ENCODE measurements around the gene PPARD. TPM values are rescaled to one million over a fixed set of nuclear protein-coding genes. Genes with fewer than 3 reads are reported as not detected.

The PPARD gene
- total and polyA plus RNA-seq, 7 experiments from 2014 or later, result 7.3 to 47.1 (median 30.0) TPM

DNA sequence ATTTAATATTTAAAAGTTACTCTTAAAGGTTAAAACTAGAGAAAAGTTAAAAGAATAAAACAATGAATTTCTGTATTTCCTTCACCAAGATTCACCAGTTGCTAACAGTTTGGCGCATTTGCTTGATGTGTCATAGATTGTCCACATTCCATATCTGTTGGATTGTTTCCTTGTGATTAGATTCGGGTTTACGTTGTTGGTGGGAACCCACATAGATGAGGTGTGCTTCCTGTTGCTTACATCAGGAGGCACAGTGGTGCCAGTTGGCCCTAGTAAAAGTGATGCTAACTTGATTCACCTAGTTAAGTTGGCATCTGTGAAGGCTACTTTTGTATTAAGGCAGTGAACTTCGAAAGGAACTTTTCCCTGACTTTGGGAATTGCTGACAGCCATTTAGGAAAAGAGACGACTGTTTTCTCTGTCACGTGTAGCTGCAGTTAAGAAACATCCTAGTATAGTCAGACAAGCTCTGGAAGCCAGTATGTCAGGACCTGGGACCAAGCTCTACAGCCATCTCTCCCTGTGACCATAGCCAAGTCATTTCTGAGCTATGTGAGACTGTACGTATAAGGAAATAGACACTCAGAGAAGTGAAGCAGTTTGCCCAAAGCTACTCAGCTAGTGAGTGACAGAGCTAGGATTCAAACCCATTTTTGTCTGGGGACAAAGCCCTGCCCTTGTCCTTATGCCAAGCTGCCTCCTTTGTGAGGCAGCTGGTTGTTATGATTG lies 49.0 kb downstream of the PPARD start:
- H3K27ac Mint-ChIP-seq, result peak overlapping the region in 8 of 9 donors; percentile 42 to 86 (median 70)
- H3K4me1 ChIP-seq (ENCODE audit: control insufficient read depth in 2 of 2, insufficient read depth in 2 of 2, low read length in 2 of 2), result peaks cover 13 to 17% of the 10 kb centered on the region in 2 donors
- peak overlapping the region in 4 of 10 donors; percentile 14 to 52 (median 30) for H3K4me3 Mint-ChIP-seq
- H3K27me3 ChIP-seq (ENCODE audit: control insufficient read depth in 2 of 2, insufficient read depth in 2 of 2, low read length in 2 of 2), result no peaks in the 10 kb centered on the region
- no peak overlapping the region for H3K27ac ChIP-seq (ENCODE audit: low read depth, low read length)
- no peaks in the 10 kb centered on the region for H3K9me3 ChIP-seq (ENCODE audit: control insufficient read depth in 2 of 3, low read length in 3 of 3)
- no peaks in the 10 kb centered on the region for H3K27me3 Mint-ChIP-seq
- DNase-seq (no peak), ATAC-seq (peak; percentile 67)
- ChIA-PET POLR2A (interaction anchor here (0.8 kb wide), 1 partner anchor 1206 kb away, joined by 3 read pairs; no protein-coding TSS in a partner anchor), CTCF (no interaction called here)
- H3K9me3 Mint-ChIP-seq, result peaks cover 0 to 2% (median 0%) of the 10 kb centered on the region in 11 donors
- peaks cover 0 to 10% (median 0%) of the 10 kb centered on the region in 5 donors for H3K36me3 Mint-ChIP-seq
- no peaks in the 10 kb centered on the region for H3K36me3 ChIP-seq (ENCODE audit: control insufficient read depth in 2 of 3, insufficient read depth in 3 of 3, low read length in 3 of 3)
- H3K4me3 ChIP-seq (ENCODE audit: low read length), result no peak overlapping the region
- intact Hi-C loops (cut with micrococcal nuclease), result loop anchor here in 1 of 2 donors (5.0 to 10.0 kb wide), 2 partner anchors 34 to 53 kb away; no protein-coding TSS in a partner anchor
- H3K4me1 Mint-ChIP-seq, result peaks cover 33 to 76% (median 68%) of the 10 kb centered on the region in 7 donors

DNA sequence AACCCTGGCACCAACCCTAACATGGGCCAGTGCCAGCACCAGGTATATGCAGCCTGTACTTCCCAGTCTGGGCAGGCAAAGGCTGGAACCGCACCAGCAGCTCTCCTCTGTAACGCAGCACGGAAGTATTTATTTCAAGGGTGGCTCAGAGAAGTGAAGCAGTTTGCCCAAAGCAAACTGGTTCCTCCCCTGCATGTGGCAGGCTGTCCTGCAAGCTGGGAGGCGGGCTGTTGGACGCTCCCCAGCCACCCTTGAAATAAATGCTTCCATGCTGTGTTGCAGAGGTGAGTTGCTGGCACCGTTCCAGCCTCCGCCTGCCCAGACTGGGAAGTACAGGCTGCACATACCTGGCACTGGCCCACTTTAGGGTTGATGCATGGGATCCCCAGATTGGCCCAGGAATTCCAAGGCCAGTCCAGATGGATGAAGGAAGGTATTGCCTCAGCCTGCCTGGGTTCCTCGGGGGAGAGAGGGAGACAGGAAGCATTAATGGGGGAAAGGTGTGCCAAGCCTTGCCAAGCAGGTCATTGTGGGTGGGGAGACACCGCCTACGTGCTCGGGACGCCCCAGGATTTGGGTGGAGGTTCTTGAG lies 49.8 kb downstream of the PPARD start:
- CTCF ChIA-PET, result interaction anchor here (1.0 kb wide), 1 partner anchor 28 kb away, joined by 3 read pairs; no protein-coding TSS in a partner anchor

DNA sequence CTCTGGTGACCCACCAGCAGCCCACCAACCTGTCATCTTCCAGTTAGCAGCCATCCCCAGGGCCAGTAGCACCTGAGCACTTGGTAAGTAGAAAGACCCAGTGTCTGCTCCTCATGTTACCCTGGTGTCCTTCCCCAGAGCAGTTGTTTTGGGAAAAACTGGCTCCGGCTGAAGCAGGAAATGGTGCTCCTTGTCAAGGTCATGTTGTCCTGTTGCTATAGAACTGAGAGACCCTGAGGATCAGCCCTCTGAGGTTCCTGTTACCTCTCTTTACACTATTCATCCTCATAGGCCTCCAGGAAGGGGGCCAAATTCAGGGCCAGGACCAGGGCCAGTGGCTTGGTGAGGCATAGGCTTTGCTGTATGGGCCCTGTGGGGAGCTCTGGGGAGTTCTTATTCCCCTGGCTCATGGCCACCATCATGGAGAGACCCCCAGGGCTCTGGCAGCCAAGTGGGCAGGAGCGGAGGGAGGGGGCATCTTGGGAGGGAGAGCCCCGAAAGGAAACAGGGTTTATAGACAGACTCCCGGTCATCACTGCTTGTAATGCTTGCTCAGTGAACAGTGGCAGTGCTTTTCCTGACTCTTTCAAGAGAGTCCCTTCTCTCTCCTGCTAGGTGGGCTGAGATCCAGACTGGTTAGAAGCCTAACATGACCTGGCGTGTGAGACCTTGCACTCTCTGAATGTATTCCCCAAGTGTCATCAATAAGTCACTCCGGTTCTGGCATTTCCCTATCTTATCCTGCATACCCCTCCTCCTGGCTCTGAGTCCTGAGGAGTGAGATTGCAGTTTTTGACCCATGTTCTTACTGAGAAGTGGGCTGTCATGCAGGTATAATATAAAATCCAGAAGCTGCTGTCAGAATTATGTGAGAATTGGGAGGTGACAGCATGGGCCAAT lies 50.7 kb downstream of the PPARD start:
- ATAC-seq, result no peak

More for the DNA sequence above, 49.8 kb downstream of the PPARD start:
- Histone ChIP-seq H3K4me1 (ENCODE audit: control insufficient read depth in 2 of 2, insufficient read depth in 2 of 2, low read length in 2 of 2) (peaks cover 13 to 17% of the 10 kb centered on the region in 2 donors), H3K9me3 (ENCODE audit: control insufficient read depth in 2 of 3, low read length in 3 of 3) (no peaks in the 10 kb centered on the region), H3K27me3 (ENCODE audit: control insufficient read depth in 2 of 2, insufficient read depth in 2 of 2, low read length in 2 of 2) (no peaks in the 10 kb centered on the region), H3K36me3 (ENCODE audit: control insufficient read depth in 2 of 3, insufficient read depth in 3 of 3, low read length in 3 of 3) (peaks cover 0 to 2% (median 0%) of the 10 kb centered on the region in 3 experiments), H3K4me3 (ENCODE audit: low read length) (no peak overlapping the region), H3K27ac (ENCODE audit: low read depth, low read length) (no peak overlapping the region)
- H3K36me3 Mint-ChIP-seq, result peaks cover 0 to 9% (median under 1%) of the 10 kb centered on the region in 5 donors
- peak overlapping the region in 1 of 10 donors; percentile 29 for H3K4me3 Mint-ChIP-seq
- intact Hi-C loops (cut with micrococcal nuclease), result loop anchor here in 1 of 2 donors (5.0 to 10.0 kb wide), 2 partner anchors 35 to 53 kb away; no protein-coding TSS in a partner anchor
- POLR2A ChIA-PET, result no interaction called here
- H3K27ac Mint-ChIP-seq, result peak overlapping the region in 3 of 9 donors; percentile 2 to 82 (median 24)
- peaks cover 0 to 2% (median 0%) of the 10 kb centered on the region in 11 donors for H3K9me3 Mint-ChIP-seq
- H3K27me3 Mint-ChIP-seq, result no peaks in the 10 kb centered on the region
- peaks cover 34 to 75% (median 68%) of the 10 kb centered on the region in 7 donors for H3K4me1 Mint-ChIP-seq
- ATAC-seq (no peak), DNase-seq (no peak)

DNA sequence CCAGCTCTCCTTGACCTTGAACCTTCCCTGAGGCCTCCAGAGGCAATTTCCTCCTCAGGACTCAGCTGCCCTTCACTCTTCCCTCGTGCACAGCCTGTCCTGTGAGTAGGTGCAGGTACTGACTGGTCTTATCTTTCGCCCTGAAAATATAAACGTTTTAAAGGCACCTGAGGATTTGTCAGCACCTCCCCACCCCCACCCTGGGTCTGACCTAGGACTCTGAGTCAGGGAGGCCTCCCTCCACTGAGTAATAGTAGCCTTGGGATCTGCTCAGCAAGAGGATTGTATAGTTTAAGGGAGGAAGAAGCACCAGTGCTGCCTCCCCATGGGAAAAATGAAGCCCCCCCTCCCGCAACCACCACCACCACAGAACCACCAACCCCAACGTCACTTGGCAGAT lies 54.6 kb downstream of the PPARD start:
- Mint-ChIP-seq H3K9me3 (no peaks in the 10 kb centered on the region), H3K36me3 (peaks cover 0 to 10% (median 0%) of the 10 kb centered on the region in 5 donors), H3K27ac (peak overlapping the region in 5 of 9 donors; percentile 56 to 84 (median 62)), H3K4me1 (peaks cover 34 to 58% (median 44%) of the 10 kb centered on the region in 7 donors), H3K4me3 (no peak overlapping the region), H3K27me3 (no peaks in the 10 kb centered on the region)
- Histone ChIP-seq H3K27me3 (ENCODE audit: control insufficient read depth in 2 of 2, insufficient read depth in 2 of 2, low read length in 2 of 2) (no peaks in the 10 kb centered on the region), H3K36me3 (ENCODE audit: control insufficient read depth in 2 of 3, insufficient read depth in 3 of 3, low read length in 3 of 3) (peaks cover 0 to 3% (median 0%) of the 10 kb centered on the region in 3 experiments), H3K4me3 (ENCODE audit: low read length) (no peak overlapping the region), H3K9me3 (ENCODE audit: control insufficient read depth in 2 of 3, low read length in 3 of 3) (no peaks in the 10 kb centered on the region), H3K27ac (ENCODE audit: low read depth, low read length) (no peak overlapping the region), H3K4me1 (ENCODE audit: control insufficient read depth in 2 of 2, insufficient read depth in 2 of 2, low read length in 2 of 2) (peaks cover 13 to 17% of the 10 kb centered on the region in 2 donors)
- intact Hi-C loops (cut with micrococcal nuclease), result loop anchor here in 1 of 2 donors (10.0 kb wide), 1 partner anchor 48 kb away; no protein-coding TSS in a partner anchor
- ChIA-PET CTCF (no interaction called here), POLR2A (no interaction called here)
- no peak for DNase-seq
- no peak for ATAC-seq

More for the DNA sequence above, 50.7 kb downstream of the PPARD start:
- H3K4me1 Mint-ChIP-seq, result peaks cover 33 to 81% (median 63%) of the 10 kb centered on the region in 7 donors
- ChIA-PET CTCF (interaction anchor here (1.0 to 1.3 kb wide), 2 partner anchors 25 to 28 kb away, joined by 3 read pairs; no protein-coding TSS in a partner anchor), POLR2A (no interaction called here)
- no peak for DNase-seq
- peaks cover 0 to 3% (median 0%) of the 10 kb centered on the region in 3 experiments for H3K36me3 ChIP-seq (ENCODE audit: control insufficient read depth in 2 of 3, insufficient read depth in 3 of 3, low read length in 3 of 3)
- peak overlapping the region; percentile 3 for H3K27ac ChIP-seq (ENCODE audit: low read depth, low read length)
- H3K9me3 ChIP-seq (ENCODE audit: control insufficient read depth in 2 of 3, low read length in 3 of 3), result no peaks in the 10 kb centered on the region
- H3K27ac Mint-ChIP-seq, result peak overlapping the region in 7 of 9 donors; percentile 64 to 92 (median 77)
- H3K27me3 ChIP-seq (ENCODE audit: control insufficient read depth in 2 of 2, insufficient read depth in 2 of 2, low read length in 2 of 2), result no peaks in the 10 kb centered on the region
- H3K9me3 Mint-ChIP-seq, result peaks cover 0 to 2% (median 0%) of the 10 kb centered on the region in 11 donors
- H3K27me3 Mint-ChIP-seq, result no peaks in the 10 kb centered on the region
- H3K4me1 ChIP-seq (ENCODE audit: control insufficient read depth in 2 of 2, insufficient read depth in 2 of 2, low read length in 2 of 2), result peaks cover 13 to 17% of the 10 kb centered on the region in 2 donors
- H3K4me3 Mint-ChIP-seq, result peak overlapping the region in 5 of 10 donors; percentile 11 to 65 (median 50)
- intact Hi-C loops (cut with micrococcal nuclease), result loop anchor here in 1 of 2 donors (5.0 to 10.0 kb wide), 2 partner anchors 36 to 52 kb away; no protein-coding TSS in a partner anchor
- no peak overlapping the region for H3K4me3 ChIP-seq (ENCODE audit: low read length)
- peaks cover 0 to 7% (median 4%) of the 10 kb centered on the region in 5 donors for H3K36me3 Mint-ChIP-seq

DNA sequence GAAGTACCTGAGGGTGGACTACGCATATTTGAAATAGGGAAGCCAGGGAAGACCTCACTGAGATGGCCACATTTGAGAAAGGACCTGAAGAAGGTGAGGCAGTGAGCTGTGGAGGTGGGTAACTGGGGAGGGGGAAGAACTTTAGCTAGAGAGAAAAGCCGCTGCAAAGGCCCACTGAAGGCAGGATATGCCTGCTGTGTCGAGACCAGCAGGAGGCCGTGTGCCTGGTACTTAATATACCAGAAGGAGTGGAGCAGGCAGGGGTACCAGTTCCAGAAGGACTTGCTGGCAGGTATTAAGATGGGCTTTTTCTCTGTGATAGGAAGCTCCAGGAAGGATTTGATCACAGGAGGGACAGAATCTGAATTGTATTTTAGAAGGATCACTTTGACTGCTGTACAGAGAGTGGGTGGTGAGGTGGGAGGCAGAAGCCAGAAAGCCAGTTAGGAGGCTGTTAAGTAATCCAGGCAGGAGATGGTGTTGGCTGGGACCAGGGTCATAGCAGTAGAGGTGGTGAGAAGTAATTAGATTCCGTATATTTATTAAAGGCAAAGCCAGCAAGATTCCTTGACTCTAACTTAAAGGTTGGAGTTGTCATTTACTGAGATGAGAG lies 55.6 kb downstream of the PPARD start:
- H3K27ac Mint-ChIP-seq, result peak overlapping the region in 6 of 9 donors; percentile 25 to 83 (median 52)

More for the DNA sequence above, 55.6 kb downstream of the PPARD start:
- peaks cover 8 to 13% of the 10 kb centered on the region in 2 donors for H3K4me1 ChIP-seq (ENCODE audit: control insufficient read depth in 2 of 2, insufficient read depth in 2 of 2, low read length in 2 of 2)
- peaks cover 0 to 3% (median 0%) of the 10 kb centered on the region in 3 experiments for H3K36me3 ChIP-seq (ENCODE audit: control insufficient read depth in 2 of 3, insufficient read depth in 3 of 3, low read length in 3 of 3)
- H3K27me3 ChIP-seq (ENCODE audit: control insufficient read depth in 2 of 2, insufficient read depth in 2 of 2, low read length in 2 of 2), result no peaks in the 10 kb centered on the region
- H3K9me3 ChIP-seq (ENCODE audit: control insufficient read depth in 2 of 3, low read length in 3 of 3), result no peaks in the 10 kb centered on the region
- no peak overlapping the region for H3K27ac ChIP-seq (ENCODE audit: low read depth, low read length)
- DNase-seq (no peak), ATAC-seq (no peak)
- Mint-ChIP-seq H3K9me3 (no peaks in the 10 kb centered on the region), H3K4me3 (no peak overlapping the region), H3K36me3 (peaks cover 0 to 10% (median 0%) of the 10 kb centered on the region in 5 donors), H3K27me3 (no peaks in the 10 kb centered on the region), H3K4me1 (peaks cover 28 to 54% (median 35%) of the 10 kb centered on the region in 7 donors)
- no peak overlapping the region for H3K4me3 ChIP-seq (ENCODE audit: low read length)
- intact Hi-C loops (cut with micrococcal nuclease), result loop anchor here in 1 of 2 donors (10.0 kb wide), 1 partner anchor 47 kb away; no protein-coding TSS in a partner anchor
- ChIA-PET POLR2A (no interaction called here), CTCF (interaction anchor here (0.7 kb wide), 1 partner anchor 18 kb away, joined by 3 read pairs; no protein-coding TSS in a partner anchor)
